Vagina (tissue), 2 donors: Measurements from ENCODE around the gene NID1.

Source experiments
- CTCF ChIP-seq, 3 experiments: fragments of 450-650 bp in 2 of 3; fragments of 200-600 bp in 1 of 3; sonication (generic) in 1 of 3; IDR thresholded peaks; one replicate each; pipeline ENCODE4 v1.5.1; 2017 to 2019; ENCODE audit warnings: antibody characterized with exemption in 3 of 3, mild to moderate bottlenecking in 2 of 3, moderate library complexity in 2 of 3
- POLR2A ChIP-seq, 2 donors: fragments of 450-650 bp; IDR thresholded peaks; one replicate each; pipeline ENCODE4 v1.6.1; 2017; ENCODE audit warnings: antibody characterized with exemption in 2 of 2, mild to moderate bottlenecking in 2 of 2, moderate library complexity in 2 of 2

DNA sequence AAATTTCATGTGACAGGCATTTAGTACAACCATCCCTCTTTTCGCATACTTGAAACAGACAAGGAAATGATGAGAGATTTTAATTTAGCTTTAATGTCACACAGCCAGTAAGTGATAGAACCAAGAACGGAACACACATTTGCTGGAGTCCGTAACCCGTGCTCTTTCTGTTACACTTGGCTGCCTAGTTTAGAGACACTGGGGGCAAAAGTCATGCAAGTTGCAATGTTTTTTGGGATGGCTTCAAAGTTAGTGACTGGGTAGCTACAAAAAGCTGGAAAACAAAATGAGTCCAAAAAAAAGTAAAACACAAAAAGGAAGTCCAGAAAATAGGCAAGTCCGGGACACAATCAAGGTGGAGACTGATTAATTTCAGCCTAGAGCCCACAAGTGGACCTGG lies 5.9 kb downstream of the NID1 start:
- no peak for TF ChIP-seq CTCF (IDR thresholded peaks at IDR 0.05)
- no peak for TF ChIP-seq POLR2A (IDR thresholded peaks at IDR 0.05)
